Large intestine (tissue), 3 donors: ENCODE data around the gene MTMR3. TPM values are rescaled to one million over a fixed set of nuclear protein-coding genes. Genes with fewer than 3 reads are reported as not detected.

Experiments
- DNase-seq, 2 donors: peaks; one replicate each; pipeline versions ENCODE4 v3.0.0 to v3.0.0-alpha.2; 2013
- H3K27ac ChIP-seq: one replicate; pipeline ENCODE4 v1.5.1; 2013; ENCODE audit warnings: low read length
- H3K27me3 ChIP-seq: 2 replicates; pipeline ENCODE4 v1.6.1; 2013; ENCODE audit warnings: low read length; ENCODE audit not compliant: control insufficient read depth, insufficient read depth
- H3K36me3 ChIP-seq: 2 replicates; pipeline ENCODE4 v1.6.1; 2013; ENCODE audit warnings: low read length; ENCODE audit not compliant: control insufficient read depth, insufficient read depth
- H3K4me1 ChIP-seq: one replicate; pipeline ENCODE4 v1.6.1; 2013; ENCODE audit warnings: low read length; ENCODE audit not compliant: control insufficient read depth, insufficient read depth
- H3K4me3 ChIP-seq: one replicate; pipeline ENCODE4 v1.5.1; 2013; ENCODE audit warnings: low read length
- H3K9me3 ChIP-seq: one replicate; pipeline ENCODE4 v1.6.1; 2013; ENCODE audit warnings: mild to moderate bottlenecking, low read depth, low read length, moderate library complexity; ENCODE audit not compliant: control insufficient read depth
- WGBS: methylation state at CpG from one replicate; pipeline ENCODE4 v1.1.5; 2013; ENCODE audit warnings: low lambda C conversion rate; ENCODE audit not compliant: insufficient coverage; 5-methylcytosine and 5-hydroxymethylcytosine counted together
- polyA plus RNA-seq: library from polyadenylated mRNA; unstranded; fragments of 120-200 nt; gene quantifications from one replicate; pipeline ENCODE4 v1.2.1, GENCODE V29; 2013

The MTMR3 gene
- polyA plus RNA-seq, 1 donor: 32.2 TPM

- H3K9me3 ChIP-seq: no peaks in the 10 kb centered on the region
- DNase-seq: no peak
- no peak overlapping the region for H3K4me3 ChIP-seq
- peaks cover 15% of the 10 kb centered on the region for H3K36me3 ChIP-seq
- H3K27me3 ChIP-seq: no peaks in the 10 kb centered on the region
- no CpG with 5 or more reads among the region's 4 CpGs for WGBS
- H3K4me1 ChIP-seq: no peaks in the 10 kb centered on the region
- no peak overlapping the region for H3K27ac ChIP-seq
Measured at GRCh38 chr22:30033137-30033536, 150.2 kb downstream of the MTMR3 start.

GRCh38 chr22:30033901-30034300 lies 150.9 kb downstream of the MTMR3 start:
- DNase-seq: no peak
- no peaks in the 10 kb centered on the region for H3K27me3 ChIP-seq
- H3K9me3 ChIP-seq: no peaks in the 10 kb centered on the region
- no peak overlapping the region for H3K4me3 ChIP-seq
- WGBS: no CpG with 5 or more reads among the region's 5 CpGs
- peaks cover 7% of the 10 kb centered on the region for H3K36me3 ChIP-seq
- H3K27ac ChIP-seq: no peak overlapping the region
- H3K4me1 ChIP-seq: no peaks in the 10 kb centered on the region

- Histone ChIP-seq H3K36me3 (peaks cover 4% of the 10 kb centered on the region), H3K4me1 (no peaks in the 10 kb centered on the region), H3K27me3 (no peaks in the 10 kb centered on the region), H3K27ac (no peak overlapping the region), H3K9me3 (no peaks in the 10 kb centered on the region), H3K4me3 (no peak overlapping the region)
- WGBS: no CpG with 5 or more reads among the region's 2 CpGs
- DNase-seq: no peak
Measured at GRCh38 chr22:30036656-30037055, 153.7 kb downstream of the MTMR3 start.

- no peak overlapping the region for H3K27ac ChIP-seq
- no peak for DNase-seq
- no peaks in the 10 kb centered on the region for H3K9me3 ChIP-seq
- H3K36me3 ChIP-seq: peaks cover 4% of the 10 kb centered on the region
- no peaks in the 10 kb centered on the region for H3K27me3 ChIP-seq
- peaks cover 1% of the 10 kb centered on the region for H3K4me1 ChIP-seq
- no CpG with 5 or more reads among the region's 3 CpGs for WGBS
- no peak overlapping the region for H3K4me3 ChIP-seq
Measured at GRCh38 chr22:30038219-30038618, 155.2 kb downstream of the MTMR3 start.

GRCh38 chr22:30040499-30041260 lies 157.7 kb downstream of the MTMR3 start:
- WGBS: 100% methylated on average over 1 of the region's 11 CpGs
- no peak for DNase-seq
- Histone ChIP-seq H3K4me3 (no peak overlapping the region), H3K36me3 (no peaks in the 10 kb centered on the region), H3K27me3 (no peaks in the 10 kb centered on the region), H3K27ac (no peak overlapping the region), H3K9me3 (no peaks in the 10 kb centered on the region), H3K4me1 (peaks cover 23% of the 10 kb centered on the region)

GRCh38 chr22:30041475-30041874 lies 158.5 kb downstream of the MTMR3 start:
- WGBS: no CpG with 5 or more reads among the region's 2 CpGs
- DNase-seq: no peak
- Histone ChIP-seq H3K27ac (no peak overlapping the region), H3K4me1 (peaks cover 23% of the 10 kb centered on the region), H3K36me3 (no peaks in the 10 kb centered on the region), H3K4me3 (no peak overlapping the region), H3K9me3 (peaks cover 3% of the 10 kb centered on the region), H3K27me3 (no peaks in the 10 kb centered on the region)

- Histone ChIP-seq H3K27me3 (no peaks in the 10 kb centered on the region), H3K36me3 (no peaks in the 10 kb centered on the region), H3K4me1 (peaks cover 23% of the 10 kb centered on the region), H3K4me3 (no peak overlapping the region), H3K9me3 (peaks cover 3% of the 10 kb centered on the region), H3K27ac (no peak overlapping the region)
- no peak for DNase-seq
- WGBS: no CpG with 5 or more reads among the region's 2 CpGs
Measured at GRCh38 chr22:30041881-30042280, 158.9 kb downstream of the MTMR3 start.

- Histone ChIP-seq H3K9me3 (peaks cover 3% of the 10 kb centered on the region), H3K27ac (no peak overlapping the region), H3K36me3 (no peaks in the 10 kb centered on the region), H3K27me3 (no peaks in the 10 kb centered on the region), H3K4me1 (peaks cover 25% of the 10 kb centered on the region), H3K4me3 (no peak overlapping the region)
- WGBS: no CpG with 5 or more reads among the region's 4 CpGs
- no peak for DNase-seq
Measured at GRCh38 chr22:30043161-30043560, 160.2 kb downstream of the MTMR3 start.

- no CpG with 5 or more reads among the region's 3 CpGs for WGBS
- Histone ChIP-seq H3K27me3 (no peaks in the 10 kb centered on the region), H3K36me3 (no peaks in the 10 kb centered on the region), H3K4me1 (peaks cover 25% of the 10 kb centered on the region), H3K9me3 (peaks cover 3% of the 10 kb centered on the region), H3K27ac (peak overlapping the region; percentile 75), H3K4me3 (no peak overlapping the region)
- DNase-seq: peak; percentile 82 to 90
Measured at GRCh38 chr22:30044369-30044768, 161.4 kb downstream of the MTMR3 start.

- H3K9me3 ChIP-seq: peaks cover 3% of the 10 kb centered on the region
- H3K4me3 ChIP-seq: no peak overlapping the region
- no peak for DNase-seq
- 83% methylated on average over 1 of the region's 4 CpGs for WGBS
- H3K27ac ChIP-seq: peak overlapping the region; percentile 75
- no peaks in the 10 kb centered on the region for H3K36me3 ChIP-seq
- H3K4me1 ChIP-seq: peaks cover 25% of the 10 kb centered on the region
- no peaks in the 10 kb centered on the region for H3K27me3 ChIP-seq
Measured at GRCh38 chr22:30044881-30045493, 162.0 kb downstream of the MTMR3 start.

GRCh38 chr22:30045494-30045887 lies 162.5 kb downstream of the MTMR3 start:
- no CpG with 5 or more reads among the region's 4 CpGs for WGBS
- Histone ChIP-seq H3K27ac (no peak overlapping the region), H3K27me3 (no peaks in the 10 kb centered on the region), H3K4me1 (peaks cover 25% of the 10 kb centered on the region), H3K9me3 (peaks cover 3% of the 10 kb centered on the region), H3K36me3 (no peaks in the 10 kb centered on the region), H3K4me3 (no peak overlapping the region)
- no peak for DNase-seq
